AG04450 (cell line): Measurements from ENCODE around the gene ARFGAP1. TPM values are rescaled to one million over a fixed set of nuclear protein-coding genes. Genes with fewer than 3 reads are reported as not detected.
"Not testable (repeated sequence)": the region's sequence is repeated elsewhere in the genome, so short reads cannot be mapped to it uniquely, and the experiment has no call there.

Experiments
- CTCF ChIA-PET: fragments of 300-600, 350-600 bp; formaldehyde crosslinking; extraction: SDS; loops from one replicate; lab custom pipeline; 2022; ENCODE audit warnings: antibody characterized with exemption, inconsistent platforms; lab: Charles Lee
- POLR2A ChIA-PET: fragments of 350-600 bp; formaldehyde crosslinking; extraction: SDS; loops from one replicate; lab custom pipeline; 2021; ENCODE audit warnings: antibody characterized with exemption, inconsistent platforms; lab: Yijun Ruan, JAX
- DNase-seq: peaks from one replicate; pipeline ENCODE4 v3.0.0-alpha.2; 2011; ENCODE audit warnings: low read depth, low spot score
- H3K27ac ChIP-seq: one replicate; pipeline ENCODE4 v1.5.1; 2012; ENCODE audit warnings: low read depth, low read length, control low read depth
- H3K27me3 ChIP-seq: one replicate; pipeline ENCODE4 v1.6.0; 2012; ENCODE audit warnings: low read length; ENCODE audit not compliant: control insufficient read depth, insufficient read depth
- H3K4me3 ChIP-seq: 2 replicates; pipeline ENCODE4 v1.5.1; 2011; ENCODE audit warnings: mild to moderate bottlenecking, low read depth, low read length, control low read depth
- H3K9me3 ChIP-seq: 2 replicates; pipeline ENCODE4 v1.5.1; 2012; ENCODE audit warnings: low read length; ENCODE audit not compliant: control insufficient read depth, insufficient read depth
- CTCF ChIP-seq: IDR thresholded peaks from 2 replicates; pipeline ENCODE4 v1.5.1; 2011; ENCODE audit warnings: low read depth, low read length, control low read depth, inconsistent platforms
- polyA plus RNA-seq: library from polyadenylated mRNA; depleted of rRNA; stranded (reverse); fragments of >200 nt; gene quantifications from 2 replicates; pipeline ENCODE4 v1.2.3, GENCODE V29; 2011

The ARFGAP1 gene
- polyA plus RNA-seq, 1 experiment, result 52.6 TPM

GRCh38 chr20:63301671-63302070, 29.1 kb downstream of the ARFGAP1 start:
- Histone ChIP-seq H3K27me3 (peaks cover 29% of the 10 kb centered on the region), H3K4me3 (no peak overlapping the region), H3K9me3 (peaks cover 7% of the 10 kb centered on the region), H3K27ac (no peak overlapping the region)
- no peak for DNase-seq
- POLR2A ChIA-PET, result no interaction called here
- CTCF ChIA-PET, result no interaction called here
- TF ChIP-seq CTCF, result no peak

- no peak overlapping the region for H3K27ac ChIP-seq
- no peak for DNase-seq
- CTCF ChIA-PET, result no interaction called here
- H3K9me3 ChIP-seq, result peaks cover 7% of the 10 kb centered on the region
- H3K4me3 ChIP-seq, result no peak overlapping the region
- POLR2A ChIA-PET, result no interaction called here
- no peak for TF ChIP-seq CTCF
- H3K27me3 ChIP-seq, result peaks cover 16% of the 10 kb centered on the region
These were observed 30.6 kb downstream of the ARFGAP1 start for GRCh38 chr20:63303095-63303666.

GRCh38 chr20:63305393-63305792, 32.8 kb downstream of the ARFGAP1 start:
- peaks cover 3% of the 10 kb centered on the region for H3K27me3 ChIP-seq
- POLR2A ChIA-PET, result interaction anchor here (0.5 kb wide), 1 partner anchor 166 kb away, joined by 3 read pairs; no protein-coding TSS in a partner anchor
- H3K4me3 ChIP-seq, result no peak overlapping the region
- H3K9me3 ChIP-seq, result no peaks in the 10 kb centered on the region; the same call in 1 of the 2 replicates
- CTCF ChIA-PET, result no interaction called here
- no peak for DNase-seq
- TF ChIP-seq CTCF, result no peak
- no peak overlapping the region for H3K27ac ChIP-seq

- H3K27me3 ChIP-seq, H3K4me3 ChIP-seq, H3K9me3 ChIP-seq, H3K27ac ChIP-seq, CTCF ChIA-PET, POLR2A ChIA-PET, DNase-seq: not testable (repeated sequence)
These were observed 33.5 kb downstream of the ARFGAP1 start for GRCh38 chr20:63305933-63306672.

GRCh38 chr20:63306673-63307537, 34.3 kb downstream of the ARFGAP1 start:
- ChIA-PET CTCF (no interaction called here), POLR2A (no interaction called here)
- Histone ChIP-seq H3K27ac (no peak overlapping the region), H3K4me3 (no peak overlapping the region), H3K9me3 (no peaks in the 10 kb centered on the region; the same call in 1 of the 2 replicates), H3K27me3 (peaks cover 3% of the 10 kb centered on the region)
- TF ChIP-seq CTCF, result no peak
- no peak for DNase-seq
